K562 (cell line): ENCODE results near the gene DDX50. TPM values are rescaled to one million over a fixed set of nuclear protein-coding genes. Genes with fewer than 3 reads are reported as not detected.
A peak's percentile ranks its signal among the peaks of the same experiment; 100 is the strongest.

Experiments
- BRD4 ChIP-seq: fragments of 200-600 bp; sonication (generic); IDR thresholded peaks from 2 replicates; pipeline ENCODE4 v1.6.1; 2017; ENCODE audit warnings: inconsistent platforms
- CBX3 ChIP-seq, 2 experiments: IDR thresholded peaks; 1 replicate in 1 of 2; 2 replicates in 1 of 2; pipeline ENCODE4 v1.6.1; 2012; ENCODE audit warnings: inconsistent platforms in 2 of 2, low read length in 2 of 2, borderline replicate concordance in 1 of 2, control low read depth in 1 of 2
- CEBPB ChIP-seq: fragments of 450-650 bp; IDR thresholded peaks from 2 replicates; pipeline ENCODE4 v1.6.1; 2016; ENCODE audit warnings: missing genetic modification characterization, missing compliant biosample characterization
- DACH1 ChIP-seq: fragments of 450-650 bp; IDR thresholded peaks from 2 replicates; pipeline ENCODE4 v1.6.1; 2018; ENCODE audit not compliant: partially characterized antibody
- EGR1 ChIP-seq: fragments of 450-650 bp; conservative IDR thresholded peaks from 2 replicates; pipeline ENCODE4 v1.6.1; 2017; ENCODE audit warnings: mild to moderate bottlenecking
- EP300 ChIP-seq: IDR thresholded peaks from 2 replicates; pipeline ENCODE4 v1.6.1; 2012; ENCODE audit warnings: low read length, improper control_type of control experiment
- HSF4 ChIP-seq: fragments of 250-450 bp; sonication (Bioruptor Pico); IDR thresholded peaks from 2 replicates; pipeline ENCODE4 v2.1.2; 2022; ENCODE audit warnings: mild to moderate bottlenecking, moderate library complexity, borderline replicate concordance
- MAZ ChIP-seq, 2 experiments: fragments of 450-650 bp in 1 of 2; sonication (generic) in 1 of 2; formaldehyde crosslinking; IDR thresholded peaks in 1 of 2; conservative IDR thresholded peaks in 1 of 2; 2 replicates each; pipeline versions ENCODE4 v1.4.0 to v1.5.0; 2020; ENCODE audit warnings: mild to moderate bottlenecking in 1 of 2, missing genetic modification reagents in 1 of 2
- NBN ChIP-seq: fragments of 450-650 bp; IDR thresholded peaks from 2 replicates; pipeline ENCODE4 v1.6.1; 2016; ENCODE audit warnings: low read depth, mild to moderate bottlenecking
- PPARD ChIP-seq: fragments of 250-450 bp; sonication (Bioruptor Pico); IDR thresholded peaks from 2 replicates; pipeline ENCODE4 v1.8.0; 2022; ENCODE audit warnings: inconsistent platforms, mild to moderate bottlenecking, moderate library complexity
- SAFB2 ChIP-seq: fragments of 200-400 bp; formaldehyde crosslinking; IDR thresholded peaks from 2 replicates; pipeline ENCODE4 v1.6.1; 2018; ENCODE audit warnings: borderline replicate concordance, low read length, low read depth, moderate library complexity; ENCODE audit not compliant: severe bottlenecking
- SIX5 ChIP-seq, 2 experiments: IDR thresholded peaks; 2 replicates each; pipeline ENCODE4 v1.6.1; 2011; ENCODE audit warnings: low read length in 2 of 2, borderline replicate concordance in 1 of 2, low read depth in 1 of 2, mild to moderate bottlenecking in 1 of 2, moderate library complexity in 1 of 2; ENCODE audit not compliant: insufficient read depth in 1 of 2
- SMAD1 ChIP-seq: fragments of 150-350 bp; IDR thresholded peaks from 2 replicates; pipeline ENCODE4 v1.6.1; 2014; ENCODE audit warnings: low read length, low read depth; ENCODE audit not compliant: partially characterized antibody
- XRCC4 ChIP-seq: IDR thresholded peaks from one replicate; pipeline ENCODE4 v1.6.1; 2011; ENCODE audit not compliant: insufficient read depth, insufficient read length; ENCODE audit errors: extremely low read depth
- ZBED1 ChIP-seq: IDR thresholded peaks from 2 replicates; pipeline ENCODE4 v1.6.1; 2014
- ZNF41 ChIP-seq: fragments of 250-450 bp; sonication (Bioruptor Pico); conservative IDR thresholded peaks from 2 replicates; pipeline ENCODE4 v1.4.0; 2020; ENCODE audit warnings: mild to moderate bottlenecking
- polyA plus RNA-seq, 8 experiments: library from polyadenylated mRNA; depleted of rRNA in 4 of 8; stranded (reverse) in 5 of 8; unstranded in 3 of 8; fragments of >200 nt; fragmentation: Nextera tagmentation in 2 of 8; fragmentation: Illumina TruSeq in 1 of 8; extraction: Ambion mirVana in 2 of 8; extraction: Trizol in 1 of 8; gene quantifications; 2 replicates each; pipeline versions ENCODE4 v1.2.1 to v1.2.3, GENCODE V29; 2011 to 2014; ENCODE audit warnings: inconsistent platforms in 1 of 8, missing spikeins in 1 of 8
- total RNA-seq, 7 experiments: library from RNA; depleted of rRNA in 6 of 7; stranded (reverse); fragments of >200 nt in 6 of 7; fragmentation: Illumina TruSeq in 2 of 7; extraction: Trizol in 2 of 7; gene quantifications; 2 replicates each; pipeline versions ENCODE4 v1.2.1 to v1.2.3, GENCODE V29; 2011 to 2021; ENCODE audit warnings: low replicate concordance in 1 of 7
- TF ChIP-seq, protein P1 (sequence below): sonication (generic); formaldehyde crosslinking; IDR thresholded peaks from 2 replicates; pipeline ENCODE4 v1.8.0; 2022; ENCODE audit warnings: missing genetic modification reagents, mild to moderate bottlenecking, borderline replicate concordance
- TF ChIP-seq, protein P2 (sequence below): conservative IDR thresholded peaks from 2 replicates; pipeline ENCODE4 v1.6.1; 2011; ENCODE audit warnings: low read depth, mild to moderate bottlenecking, low read length; ENCODE audit not compliant: control insufficient read depth
- TF ChIP-seq, protein P3 (sequence below): sonication (generic); formaldehyde crosslinking; IDR thresholded peaks from 2 replicates; pipeline ENCODE4 v1.8.0; 2022; ENCODE audit warnings: missing genetic modification reagents, mild to moderate bottlenecking, borderline replicate concordance
- TF ChIP-seq, protein P4 (sequence below): fragments of 250-450 bp; sonication (Bioruptor Pico); IDR thresholded peaks from 2 replicates; pipeline ENCODE4 v1.5.0; 2021

The DDX50 gene
- total and polyA plus RNA-seq, 9 of the 15 experiments (the other 6 are each of a cell fraction or from before 2014, with no cell fraction given) = 36.7 to 86.8 (median 57.4) TPM

DNA sequence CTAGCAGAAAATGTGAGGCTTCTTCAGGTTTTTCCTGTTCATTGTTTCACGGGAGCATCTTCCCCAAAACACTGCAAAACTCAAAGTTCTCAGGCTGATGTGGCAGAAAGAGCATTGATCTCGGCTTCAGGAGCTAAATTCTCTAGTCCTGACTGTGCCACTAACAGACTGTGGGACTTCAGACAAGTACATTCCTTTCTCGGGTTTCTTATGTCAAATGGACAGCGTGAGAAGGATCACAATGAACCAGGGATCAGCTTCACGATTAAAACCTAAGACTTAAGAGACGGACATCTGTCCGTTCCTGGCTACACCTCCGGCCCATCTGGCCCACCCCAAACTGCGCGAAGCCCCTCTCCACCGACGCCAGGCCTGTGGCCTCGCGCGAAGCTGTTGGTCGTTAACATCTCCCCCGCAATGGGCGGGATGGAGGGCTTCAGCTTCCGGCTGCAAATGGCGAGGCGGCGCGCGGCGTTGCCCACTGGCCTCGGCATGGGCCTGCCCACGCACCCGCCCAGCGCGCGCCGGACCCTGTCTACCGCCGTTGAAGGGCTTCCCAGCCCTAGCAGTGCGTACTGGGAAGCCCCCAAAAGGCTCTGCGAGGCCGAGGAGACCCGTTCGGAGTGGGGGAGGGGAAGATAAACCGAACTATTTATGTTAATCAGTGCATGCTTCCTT is 549 bp upstream of the DDX50 start (continued):
- TF ChIP-seq, protein P1, sequence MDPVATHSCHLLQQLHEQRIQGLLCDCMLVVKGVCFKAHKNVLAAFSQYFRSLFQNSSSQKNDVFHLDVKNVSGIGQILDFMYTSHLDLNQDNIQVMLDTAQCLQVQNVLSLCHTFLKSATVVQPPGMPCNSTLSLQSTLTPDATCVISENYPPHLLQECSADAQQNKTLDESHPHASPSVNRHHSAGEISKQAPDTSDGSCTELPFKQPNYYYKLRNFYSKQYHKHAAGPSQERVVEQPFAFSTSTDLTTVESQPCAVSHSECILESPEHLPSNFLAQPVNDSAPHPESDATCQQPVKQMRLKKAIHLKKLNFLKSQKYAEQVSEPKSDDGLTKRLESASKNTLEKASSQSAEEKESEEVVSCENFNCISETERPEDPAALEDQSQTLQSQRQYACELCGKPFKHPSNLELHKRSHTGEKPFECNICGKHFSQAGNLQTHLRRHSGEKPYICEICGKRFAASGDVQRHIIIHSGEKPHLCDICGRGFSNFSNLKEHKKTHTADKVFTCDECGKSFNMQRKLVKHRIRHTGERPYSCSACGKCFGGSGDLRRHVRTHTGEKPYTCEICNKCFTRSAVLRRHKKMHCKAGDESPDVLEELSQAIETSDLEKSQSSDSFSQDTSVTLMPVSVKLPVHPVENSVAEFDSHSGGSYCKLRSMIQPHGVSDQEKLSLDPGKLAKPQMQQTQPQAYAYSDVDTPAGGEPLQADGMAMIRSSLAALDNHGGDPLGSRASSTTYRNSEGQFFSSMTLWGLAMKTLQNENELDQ (CRISPR knock-in tag) = no peak
- peak in 1 of 2 experiments; percentile 76; a peak in 2 of 3 replicates for TF ChIP-seq CBX3 (IDR thresholded peaks at IDR 0.05; ENCODE audit: borderline replicate concordance in 1 of 2, low read length in 2 of 2)
- peak; percentile 63 for TF ChIP-seq NBN
- TF ChIP-seq PPARD (CRISPR knock-in tag) = no peak
- TF ChIP-seq CEBPB (tag) = no peak
- no peak for TF ChIP-seq DACH1
- no peak for TF ChIP-seq XRCC4
- TF ChIP-seq BRD4 = peak; percentile 98
- TF ChIP-seq EP300 = peak; percentile 34
- TF ChIP-seq, protein P2, sequence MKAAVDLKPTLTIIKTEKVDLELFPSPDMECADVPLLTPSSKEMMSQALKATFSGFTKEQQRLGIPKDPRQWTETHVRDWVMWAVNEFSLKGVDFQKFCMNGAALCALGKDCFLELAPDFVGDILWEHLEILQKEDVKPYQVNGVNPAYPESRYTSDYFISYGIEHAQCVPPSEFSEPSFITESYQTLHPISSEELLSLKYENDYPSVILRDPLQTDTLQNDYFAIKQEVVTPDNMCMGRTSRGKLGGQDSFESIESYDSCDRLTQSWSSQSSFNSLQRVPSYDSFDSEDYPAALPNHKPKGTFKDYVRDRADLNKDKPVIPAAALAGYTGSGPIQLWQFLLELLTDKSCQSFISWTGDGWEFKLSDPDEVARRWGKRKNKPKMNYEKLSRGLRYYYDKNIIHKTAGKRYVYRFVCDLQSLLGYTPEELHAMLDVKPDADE = no peak; the same call in 1 of the 2 replicates
- TF ChIP-seq, protein P3, sequence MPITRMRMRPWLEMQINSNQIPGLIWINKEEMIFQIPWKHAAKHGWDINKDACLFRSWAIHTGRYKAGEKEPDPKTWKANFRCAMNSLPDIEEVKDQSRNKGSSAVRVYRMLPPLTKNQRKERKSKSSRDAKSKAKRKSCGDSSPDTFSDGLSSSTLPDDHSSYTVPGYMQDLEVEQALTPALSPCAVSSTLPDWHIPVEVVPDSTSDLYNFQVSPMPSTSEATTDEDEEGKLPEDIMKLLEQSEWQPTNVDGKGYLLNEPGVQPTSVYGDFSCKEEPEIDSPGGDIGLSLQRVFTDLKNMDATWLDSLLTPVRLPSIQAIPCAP = no peak
- peak; percentile 91 for TF ChIP-seq EGR1
- 0 out of 2 replicates have a peak, but pooled peaks have one; percentile 51 for TF ChIP-seq ZNF41 (CRISPR knock-in tag)
- TF ChIP-seq SIX5 (IDR thresholded peaks at IDR 0.05; ENCODE audit: borderline replicate concordance in 1 of 2, insufficient read depth in 1 of 2, low read depth in 1 of 2, low read length in 2 of 2) = no peak
- TF ChIP-seq HSF4 (CRISPR knock-in tag) = no peak
- TF ChIP-seq SMAD1 = peak; percentile 5
- no peak for TF ChIP-seq ZBED1
- TF ChIP-seq, protein P4, sequence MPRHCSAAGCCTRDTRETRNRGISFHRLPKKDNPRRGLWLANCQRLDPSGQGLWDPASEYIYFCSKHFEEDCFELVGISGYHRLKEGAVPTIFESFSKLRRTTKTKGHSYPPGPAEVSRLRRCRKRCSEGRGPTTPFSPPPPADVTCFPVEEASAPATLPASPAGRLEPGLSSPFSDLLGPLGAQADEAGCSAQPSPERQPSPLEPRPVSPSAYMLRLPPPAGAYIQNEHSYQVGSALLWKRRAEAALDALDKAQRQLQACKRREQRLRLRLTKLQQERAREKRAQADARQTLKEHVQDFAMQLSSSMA = peak; percentile 96; the same call in 1 of the 2 replicates
- peak in 1 of 2 experiments; percentile 68; a peak in 2 of 4 replicates for TF ChIP-seq MAZ (CRISPR knock-in tag; conservative IDR thresholded peaks at IDR 0.05 in 1 of 2, IDR thresholded peaks at IDR 0.05 in 1 of 2)
- TF ChIP-seq SAFB2 = no peak
